Body of pancreas (tissue), 4 donors: ENCODE measurements around the gene ESRRG.

ENCODE experiments used
- POLR2A ChIP-seq, 3 donors: fragments of 450-650 bp; IDR thresholded peaks; one replicate each; pipeline ENCODE4 v1.6.1; 2016; ENCODE audit warnings: antibody characterized with exemption in 3 of 3, mild to moderate bottlenecking in 2 of 3
- TF ChIP-seq, protein P1 (sequence below), 7 experiments: fragments of 450-650 bp in 4 of 7; fragments of 200-600 bp in 3 of 7; sonication (generic) in 3 of 7; IDR thresholded peaks; one replicate each; pipeline ENCODE4 v1.5.1; 2016 to 2019; ENCODE audit warnings: antibody characterized with exemption in 7 of 7

DNA sequence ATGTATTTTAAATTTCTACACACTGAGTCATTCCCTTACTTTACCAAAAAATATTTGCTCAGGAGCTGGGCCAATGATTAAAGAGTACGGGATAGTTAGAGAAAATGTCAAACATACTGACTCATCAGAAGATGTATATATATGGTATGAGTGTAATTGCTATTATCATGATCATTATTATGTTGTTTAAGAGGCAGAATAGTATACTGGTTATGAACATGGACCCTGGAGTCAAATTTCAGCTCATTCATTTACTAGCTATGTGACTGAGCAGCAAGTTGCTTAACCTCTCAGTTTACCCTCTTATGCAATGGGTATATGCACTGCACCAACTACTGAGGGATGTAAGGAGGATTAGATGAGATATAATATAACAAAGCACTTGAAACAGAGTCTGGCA, 258.7 kb downstream of the ESRRG start:
- TF ChIP-seq, protein P1, sequence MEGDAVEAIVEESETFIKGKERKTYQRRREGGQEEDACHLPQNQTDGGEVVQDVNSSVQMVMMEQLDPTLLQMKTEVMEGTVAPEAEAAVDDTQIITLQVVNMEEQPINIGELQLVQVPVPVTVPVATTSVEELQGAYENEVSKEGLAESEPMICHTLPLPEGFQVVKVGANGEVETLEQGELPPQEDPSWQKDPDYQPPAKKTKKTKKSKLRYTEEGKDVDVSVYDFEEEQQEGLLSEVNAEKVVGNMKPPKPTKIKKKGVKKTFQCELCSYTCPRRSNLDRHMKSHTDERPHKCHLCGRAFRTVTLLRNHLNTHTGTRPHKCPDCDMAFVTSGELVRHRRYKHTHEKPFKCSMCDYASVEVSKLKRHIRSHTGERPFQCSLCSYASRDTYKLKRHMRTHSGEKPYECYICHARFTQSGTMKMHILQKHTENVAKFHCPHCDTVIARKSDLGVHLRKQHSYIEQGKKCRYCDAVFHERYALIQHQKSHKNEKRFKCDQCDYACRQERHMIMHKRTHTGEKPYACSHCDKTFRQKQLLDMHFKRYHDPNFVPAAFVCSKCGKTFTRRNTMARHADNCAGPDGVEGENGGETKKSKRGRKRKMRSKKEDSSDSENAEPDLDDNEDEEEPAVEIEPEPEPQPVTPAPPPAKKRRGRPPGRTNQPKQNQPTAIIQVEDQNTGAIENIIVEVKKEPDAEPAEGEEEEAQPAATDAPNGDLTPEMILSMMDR (IDR thresholded peaks at IDR 0.05): no peak
- no peak for TF ChIP-seq POLR2A (IDR thresholded peaks at IDR 0.05)
